Astrocyte (in vitro differentiated cells and primary cell): ENCODE data around the gene CNDP2. TPM values are rescaled to one million over a fixed set of nuclear protein-coding genes. Genes with fewer than 3 reads are reported as not detected.
A peak's percentile ranks its signal among the peaks of the same experiment; 100 is the strongest.

Experiments used
- DNase-seq: peaks from one replicate; pipeline ENCODE4 v3.0.0-alpha.2; 2010; ENCODE audit warnings: low read depth
- FAIRE-seq: peaks from 2 replicates; lab custom pipeline; 2011; peaks lifted over from hg19 to GRCh38; lab: Jason Lieb, UNC
- H2AFZ ChIP-seq: 2 replicates; pipeline ENCODE4 v1.6.0; 2012; ENCODE audit warnings: low read depth, low read length, inconsistent platforms
- H3K27ac ChIP-seq: 2 replicates; pipeline ENCODE4 v1.5.1; 2011; ENCODE audit warnings: low read depth, low read length, inconsistent platforms
- H3K27me3 ChIP-seq: 2 replicates; pipeline ENCODE4 v1.6.0; 2011; ENCODE audit warnings: low read length, inconsistent platforms; ENCODE audit not compliant: insufficient read depth
- H3K36me3 ChIP-seq: 2 replicates; pipeline ENCODE4 v1.5.1; 2011; ENCODE audit warnings: low read length, inconsistent platforms; ENCODE audit not compliant: insufficient read depth
- H3K4me1 ChIP-seq: 2 replicates; pipeline ENCODE4 v1.5.1; 2011; ENCODE audit warnings: low read length, inconsistent platforms; ENCODE audit not compliant: insufficient read depth
- H3K4me2 ChIP-seq: 2 replicates; pipeline ENCODE4 v1.6.0; 2012; ENCODE audit warnings: low read length, inconsistent platforms
- H3K4me3 ChIP-seq: 2 replicates; pipeline ENCODE4 v1.5.1; 2011; ENCODE audit warnings: low read depth, mild to moderate bottlenecking, low read length, inconsistent platforms; ENCODE audit not compliant: insufficient read depth
- H3K79me2 ChIP-seq: 2 replicates; pipeline ENCODE4 v1.6.0; 2012; ENCODE audit warnings: mild to moderate bottlenecking, low read length, inconsistent platforms; ENCODE audit not compliant: insufficient read depth
- H3K9ac ChIP-seq: 2 replicates; pipeline ENCODE4 v1.6.0; 2012; ENCODE audit warnings: mild to moderate bottlenecking, low read length, inconsistent platforms
- H3K9me3 ChIP-seq: 2 replicates; pipeline ENCODE4 v1.5.1; 2012; ENCODE audit warnings: low read depth, mild to moderate bottlenecking, low read length, inconsistent platforms; ENCODE audit not compliant: insufficient read depth
- H4K20me1 ChIP-seq: 2 replicates; pipeline ENCODE4 v1.6.0; 2012; ENCODE audit warnings: low read length, inconsistent platforms; ENCODE audit not compliant: insufficient read depth
- H3K27ac Mint-ChIP-seq: one replicate; pipeline ENCODE4 v1.8.0; 2021; ENCODE audit warnings: mild to moderate bottlenecking, mixed read lengths; ENCODE audit not compliant: unreplicated experiment
- H3K27me3 Mint-ChIP-seq: one replicate; pipeline ENCODE4 v1.8.0; 2021; ENCODE audit warnings: low read depth, mixed read lengths; ENCODE audit not compliant: unreplicated experiment
- H3K36me3 Mint-ChIP-seq: one replicate; pipeline ENCODE4 v1.8.0; 2021; ENCODE audit warnings: low read depth, mixed read lengths; ENCODE audit not compliant: unreplicated experiment
- H3K4me1 Mint-ChIP-seq: one replicate; pipeline ENCODE4 v1.8.0; 2021; ENCODE audit warnings: low read depth, mixed read lengths; ENCODE audit not compliant: unreplicated experiment
- H3K4me3 Mint-ChIP-seq: one replicate; pipeline ENCODE4 v1.8.0; 2021; ENCODE audit warnings: mild to moderate bottlenecking, moderate library complexity, mixed read lengths; ENCODE audit not compliant: unreplicated experiment
- H3K9me3 Mint-ChIP-seq: one replicate; pipeline ENCODE4 v1.8.0; 2021; ENCODE audit warnings: mild to moderate bottlenecking, mixed read lengths; ENCODE audit not compliant: unreplicated experiment
- CTCF ChIP-seq: IDR thresholded peaks from 2 replicates; pipeline ENCODE4 v1.5.1; 2011; ENCODE audit warnings: low read depth, mild to moderate bottlenecking, inconsistent platforms, low read length, moderate library complexity; ENCODE audit not compliant: insufficient read depth
- EZH2 ChIP-seq: IDR thresholded peaks from 2 replicates; pipeline ENCODE4 v1.6.1; 2012; ENCODE audit warnings: mild to moderate bottlenecking, low read length, inconsistent platforms; ENCODE audit not compliant: insufficient read depth
- total RNA-seq: library from RNA; stranded (reverse); gene quantifications from 2 replicates; pipeline ENCODE4 v1.2.1, GENCODE V29; 2021

CNDP2 gene
- total RNA-seq, 1 donor from 2014 or later = 149 TPM

DNA sequence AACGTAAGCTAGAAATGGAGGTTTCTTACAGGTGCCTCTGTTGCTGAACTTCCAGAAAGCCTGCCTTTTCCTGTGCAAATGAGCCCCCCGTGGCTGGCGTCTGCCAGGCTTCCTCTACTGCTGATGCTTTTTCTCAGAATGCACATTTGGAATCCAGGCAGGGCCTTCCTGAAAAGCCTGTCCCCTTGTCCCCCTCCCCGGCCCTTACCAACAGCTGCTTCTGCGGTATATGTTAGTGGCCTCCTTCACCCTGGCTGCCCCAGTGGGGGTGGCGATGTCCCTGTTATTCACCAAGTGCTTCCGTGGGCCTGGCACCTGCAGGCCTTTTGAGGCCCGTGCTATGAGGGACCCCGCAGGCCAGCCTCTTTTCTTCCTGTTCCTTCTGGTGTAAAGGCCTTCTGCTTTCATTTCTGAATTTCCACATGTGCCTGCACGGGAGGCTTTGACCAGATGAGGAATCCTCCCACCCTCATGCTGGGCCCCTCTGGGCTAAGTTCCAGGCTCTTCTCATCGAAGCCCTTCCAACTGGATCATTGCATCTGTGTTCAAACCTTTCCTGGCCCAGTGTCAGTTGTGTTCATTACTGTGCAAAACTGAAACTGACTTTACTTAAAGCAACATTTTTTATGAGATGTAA, 10.4 kb downstream of the CNDP2 start:
- peaks cover 26% of the 10 kb centered on the region for H3K36me3 Mint-ChIP-seq
- Histone ChIP-seq H3K4me1 (no peaks in the 10 kb centered on the region), H3K4me2 (no peak overlapping the region), H4K20me1 (peaks cover 5% of the 10 kb centered on the region), H3K36me3 (peaks cover 32% of the 10 kb centered on the region), H3K79me2 (no peaks in the 10 kb centered on the region), H3K27me3 (no peaks in the 10 kb centered on the region), H2AFZ (no peak overlapping the region), H3K9ac (no peak overlapping the region), H3K27ac (no peak overlapping the region), H3K4me3 (no peak overlapping the region), H3K9me3 (no peaks in the 10 kb centered on the region)
- no peak overlapping the region for H3K4me3 Mint-ChIP-seq
- DNase-seq (no peak), FAIRE-seq (no peak)
- no peaks in the 10 kb centered on the region for H3K27me3 Mint-ChIP-seq
- no peak for TF ChIP-seq CTCF
- TF ChIP-seq EZH2 = no peak
- no peaks in the 10 kb centered on the region for H3K9me3 Mint-ChIP-seq
- no peaks in the 10 kb centered on the region for H3K4me1 Mint-ChIP-seq
- no peak overlapping the region for H3K27ac Mint-ChIP-seq

GRCh38 chr18:74507097-74507881, 11.1 kb downstream of the CNDP2 start:
- no peaks in the 10 kb centered on the region for H3K27me3 ChIP-seq
- peak overlapping the region; percentile 18 for H3K27ac Mint-ChIP-seq
- H3K9ac ChIP-seq = no peak overlapping the region
- no peaks in the 10 kb centered on the region for H3K4me1 ChIP-seq
- no peaks in the 10 kb centered on the region for H3K4me1 Mint-ChIP-seq
- H3K27ac ChIP-seq = no peak overlapping the region
- FAIRE-seq (no peak), DNase-seq (no peak)
- H3K9me3 ChIP-seq = no peaks in the 10 kb centered on the region
- peaks cover 26% of the 10 kb centered on the region for H3K36me3 Mint-ChIP-seq
- peaks cover 30% of the 10 kb centered on the region for H3K36me3 ChIP-seq
- H3K4me3 ChIP-seq = no peak overlapping the region
- no peak for TF ChIP-seq EZH2
- no peak overlapping the region for H3K4me3 Mint-ChIP-seq
- H3K4me2 ChIP-seq = no peak overlapping the region
- H3K27me3 Mint-ChIP-seq = no peaks in the 10 kb centered on the region
- H4K20me1 ChIP-seq = peaks cover 5% of the 10 kb centered on the region
- no peaks in the 10 kb centered on the region for H3K79me2 ChIP-seq
- no peak overlapping the region for H2AFZ ChIP-seq
- H3K9me3 Mint-ChIP-seq = no peaks in the 10 kb centered on the region

DNA sequence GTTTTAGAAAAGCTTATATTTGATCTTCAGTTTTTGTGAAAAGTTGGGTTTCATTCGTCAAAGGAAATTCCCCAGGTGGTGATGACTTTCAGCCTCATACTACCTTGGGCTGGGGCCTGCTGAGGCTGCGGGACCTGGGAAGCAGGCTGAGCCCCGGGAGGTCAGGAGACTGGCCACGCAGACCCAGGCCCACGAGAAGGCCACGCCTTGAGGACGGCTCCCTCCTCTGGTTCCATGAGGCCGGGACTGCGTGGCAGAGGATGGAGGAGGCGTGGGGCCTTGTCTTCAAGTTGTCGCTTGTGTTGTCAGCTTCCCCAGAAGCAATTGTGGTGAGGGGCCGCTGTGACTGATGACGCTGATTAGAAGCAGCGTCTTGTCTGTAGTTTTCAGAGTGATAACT, 11.8 kb downstream of the CNDP2 start:
- H3K36me3 Mint-ChIP-seq = peaks cover 28% of the 10 kb centered on the region
- H3K9me3 Mint-ChIP-seq = no peaks in the 10 kb centered on the region
- H2AFZ ChIP-seq = no peak overlapping the region
- TF ChIP-seq EZH2 (no peak), CTCF (no peak)
- H3K4me3 Mint-ChIP-seq = no peak overlapping the region
- FAIRE-seq = no peak
- H3K4me2 ChIP-seq = no peak overlapping the region
- H3K9me3 ChIP-seq = no peaks in the 10 kb centered on the region
- no peak for DNase-seq
- H4K20me1 ChIP-seq = peaks cover 5% of the 10 kb centered on the region
- H3K79me2 ChIP-seq = no peaks in the 10 kb centered on the region
- H3K27ac Mint-ChIP-seq = no peak overlapping the region
- H3K27me3 ChIP-seq = no peaks in the 10 kb centered on the region
- no peaks in the 10 kb centered on the region for H3K4me1 ChIP-seq
- no peaks in the 10 kb centered on the region for H3K4me1 Mint-ChIP-seq
- H3K27me3 Mint-ChIP-seq = no peaks in the 10 kb centered on the region
- no peak overlapping the region for H3K9ac ChIP-seq
- H3K36me3 ChIP-seq = peaks cover 25% of the 10 kb centered on the region
- no peak overlapping the region for H3K4me3 ChIP-seq
- H3K27ac ChIP-seq = no peak overlapping the region
